Stimulated activated CD8-positive, alpha-beta memory T cell treated with anti-CD3 and anti-CD28 coated beads, Interleukin-7, amount 100 ng/mL, for 48 hours (primary cell): ENCODE results near the gene CD209.
"Not testable (repeated sequence)": the region's sequence is repeated elsewhere in the genome, so short reads cannot be mapped to it uniquely, and the experiment has no call there.

ENCODE experiments used
- DNase-seq, 2 donors: peaks; one replicate each; pipeline ENCODE4 v3.0.0-alpha.2; 2020; ENCODE audit warnings: low read depth in 1 of 2; ENCODE audit errors: extremely low read depth in 1 of 2

CD209 gene

GRCh38 chr19:7746903-7747884 lies at the start of gene CD209:
Gene CD209 (minus strand): TSS chr19:7747534. CDS start chr19:7747511, 23 bp downstream.
- DNase-seq = no peak

- no peak for DNase-seq
Measured at GRCh38 chr19:7795555-7796161, 48.3 kb upstream of the CD209 start.

GRCh38 chr19:7793493-7793892 lies 46.2 kb upstream of the CD209 start:
- DNase-seq = no peak

- not testable (repeated sequence) for DNase-seq
Measured at GRCh38 chr19:7792701-7793100, 45.4 kb upstream of the CD209 start.

- no peak for DNase-seq
Measured at GRCh38 chr19:7792281-7792680, 44.9 kb upstream of the CD209 start.

GRCh38 chr19:7790416-7790815 lies 43.1 kb upstream of the CD209 start:
- DNase-seq = no peak

- DNase-seq = no peak
Measured at GRCh38 chr19:7789447-7789846, 42.1 kb upstream of the CD209 start.

- no peak for DNase-seq
Measured at GRCh38 chr19:7788933-7789323, 41.6 kb upstream of the CD209 start.

- DNase-seq = no peak
Measured at GRCh38 chr19:7788178-7788932, 41.0 kb upstream of the CD209 start.

GRCh38 chr19:7787602-7788177 lies 40.4 kb upstream of the CD209 start:
- no peak for DNase-seq

- no peak for DNase-seq
Measured at GRCh38 chr19:7787141-7787540, 39.8 kb upstream of the CD209 start.

GRCh38 chr19:7784856-7785255 lies 37.5 kb upstream of the CD209 start:
- no peak for DNase-seq

GRCh38 chr19:7783991-7784423 lies 36.7 kb upstream of the CD209 start:
- DNase-seq = no peak

GRCh38 chr19:7781157-7781556 lies 33.8 kb upstream of the CD209 start:
- no peak for DNase-seq

GRCh38 chr19:7779631-7780486 lies 32.5 kb upstream of the CD209 start:
- DNase-seq = no peak

GRCh38 chr19:7778081-7778480 lies 30.7 kb upstream of the CD209 start:
- DNase-seq = no peak

- DNase-seq = no peak
Measured at GRCh38 chr19:7775761-7776160, 28.4 kb upstream of the CD209 start.

- no peak for DNase-seq
Measured at GRCh38 chr19:7773841-7774240, 26.5 kb upstream of the CD209 start.

GRCh38 chr19:7772752-7773291 lies 25.5 kb upstream of the CD209 start:
- peak in 1 of 2 donors; percentile 49 for DNase-seq

GRCh38 chr19:7771072-7771471 lies 23.7 kb upstream of the CD209 start:
- no peak for DNase-seq
